Epithelial cell of esophagus (primary cell): ENCODE results near the gene SOHLH1.

Experiments
- DNase-seq: peaks from one replicate; pipeline ENCODE4 v3.0.0; 2010; ENCODE audit warnings: low read depth
- H3K4me3 ChIP-seq: 2 replicates; pipeline ENCODE4 v1.5.1; 2011; ENCODE audit warnings: mild to moderate bottlenecking, low read length, control low read depth
- CTCF ChIP-seq: IDR thresholded peaks from 2 replicates; pipeline ENCODE4 v1.5.1; 2011; ENCODE audit warnings: low read depth, mild to moderate bottlenecking, low read length, control low read depth, inconsistent platforms; ENCODE audit not compliant: insufficient read depth; ENCODE audit errors: missing control alignments

The SOHLH1 gene

GRCh38 chr9:135692410-135692809 lies 6.9 kb downstream of the SOHLH1 start:
- no peak for TF ChIP-seq CTCF
- DNase-seq = peak; percentile 8
- no peak overlapping the region for H3K4me3 ChIP-seq

- no peak for DNase-seq
- TF ChIP-seq CTCF = no peak
- no peak overlapping the region for H3K4me3 ChIP-seq
These were observed 8.3 kb downstream of the SOHLH1 start for GRCh38 chr9:135690836-135691570.

GRCh38 chr9:135689011-135689410 lies 10.3 kb downstream of the SOHLH1 start:
- no peak for TF ChIP-seq CTCF
- H3K4me3 ChIP-seq = no peak overlapping the region
- no peak for DNase-seq

- TF ChIP-seq CTCF = no peak
- H3K4me3 ChIP-seq = no peak overlapping the region
- no peak for DNase-seq
These were observed 12.1 kb downstream of the SOHLH1 start for GRCh38 chr9:135687216-135687615.

- TF ChIP-seq CTCF = no peak
- DNase-seq = no peak
These were observed 14.6 kb downstream of the SOHLH1 start for GRCh38 chr9:135684691-135685090.

GRCh38 chr9:135683401-135684034 lies 15.8 kb downstream of the SOHLH1 start:
- H3K4me3 ChIP-seq = no peak overlapping the region
- DNase-seq = no peak
- TF ChIP-seq CTCF = no peak

More at GRCh38 chr9:135684691-135685090, 14.6 kb downstream of the SOHLH1 start:
- no peak overlapping the region for H3K4me3 ChIP-seq
